Measurements from ENCODE around the gene MAGI2.

The MAGI2 gene

DNA sequence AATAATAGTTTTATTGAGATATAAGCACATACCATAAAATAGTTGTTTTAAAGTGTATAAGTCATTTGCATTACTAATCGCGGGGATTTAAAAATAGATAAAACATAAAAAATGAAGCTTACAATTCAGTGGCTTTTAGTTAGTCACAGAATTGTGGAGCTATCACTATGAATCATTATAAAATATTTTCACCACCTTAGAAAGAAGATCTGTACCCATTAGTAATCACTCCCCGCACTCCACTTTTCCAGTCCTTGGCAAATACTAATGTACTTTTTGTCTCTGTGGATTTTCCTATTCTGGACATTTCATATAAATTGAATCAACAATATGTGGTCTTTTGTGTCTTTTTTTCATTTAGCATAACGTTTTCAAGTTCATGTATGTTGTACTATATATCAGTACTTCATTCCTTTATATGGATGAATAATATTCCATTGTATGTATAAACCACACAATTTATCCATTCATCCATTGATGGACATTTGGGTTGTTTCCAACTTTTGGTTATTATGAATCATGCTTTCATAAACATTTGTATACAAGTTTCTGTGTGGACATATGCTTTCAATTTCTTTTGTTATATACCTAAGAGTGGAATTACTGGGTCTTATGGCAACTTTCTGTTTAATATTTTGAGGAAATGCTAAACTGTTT is 162.5 kb downstream of the MAGI2 start:
- Mint-ChIP-seq H3K4me3 (no peak overlapping the region), H3K36me3 (ENCODE audit: low read depth) (no peaks in the 10 kb centered on the region), H3K27ac (no peak overlapping the region), H3K9me3 (no peaks in the 10 kb centered on the region), H3K4me1 (no peaks in the 10 kb centered on the region), H3K27me3 (peaks cover under 1% of the 10 kb centered on the region)
- no peak for ATAC-seq
- DNase-seq = no peak

DNA sequence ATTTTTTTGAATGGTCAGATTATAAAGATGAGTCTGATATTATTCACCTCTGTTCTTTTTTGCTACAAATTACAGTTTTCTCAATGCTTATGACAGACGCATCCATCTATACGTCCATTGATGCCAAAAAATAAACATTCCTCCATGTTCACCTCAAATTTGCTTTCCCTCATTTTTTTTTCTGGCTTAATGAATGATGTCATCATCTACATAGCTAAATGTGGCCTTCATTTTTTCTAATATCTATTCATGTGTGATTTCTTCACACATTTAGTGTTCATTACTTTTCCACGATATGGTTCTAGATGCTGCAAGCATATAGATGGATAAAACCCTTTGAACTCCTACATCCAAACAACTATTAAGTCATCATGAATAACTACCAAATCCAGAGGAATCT is 163.1 kb downstream of the MAGI2 start:
- H3K27me3 Mint-ChIP-seq = peaks cover 3% of the 10 kb centered on the region
- H3K27ac Mint-ChIP-seq = no peak overlapping the region
- H3K9me3 Mint-ChIP-seq = no peaks in the 10 kb centered on the region
- no peaks in the 10 kb centered on the region for H3K4me1 Mint-ChIP-seq
- DNase-seq (no peak), ATAC-seq (no peak)
- no peaks in the 10 kb centered on the region for H3K36me3 Mint-ChIP-seq (ENCODE audit: low read depth)
- H3K4me3 Mint-ChIP-seq = no peak overlapping the region

DNA sequence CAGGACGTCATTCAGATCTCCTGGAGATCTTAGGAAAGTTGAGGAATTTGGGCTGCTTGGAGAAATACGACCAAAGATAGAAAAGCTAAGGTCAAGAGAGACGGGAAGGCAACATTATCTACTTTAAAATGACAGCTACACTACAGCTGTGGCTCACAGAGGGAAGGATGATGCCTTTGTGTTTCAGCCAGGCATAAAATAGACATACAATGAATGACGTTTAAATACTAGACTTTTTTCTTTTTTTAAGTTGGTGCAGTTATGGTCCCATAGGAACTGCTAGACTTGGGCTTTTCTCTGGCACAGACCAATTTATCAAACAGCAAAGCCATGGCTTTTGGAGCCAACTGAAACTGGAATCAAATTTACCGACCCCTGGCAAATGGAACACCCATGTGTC is 164.8 kb downstream of the MAGI2 start:
- no peaks in the 10 kb centered on the region for H3K9me3 Mint-ChIP-seq
- no peaks in the 10 kb centered on the region for H3K36me3 Mint-ChIP-seq (ENCODE audit: low read depth)
- DNase-seq = no peak
- peaks cover 3% of the 10 kb centered on the region for H3K27me3 Mint-ChIP-seq
- no peak overlapping the region for H3K4me3 Mint-ChIP-seq
- H3K27ac Mint-ChIP-seq = no peak overlapping the region
- H3K4me1 Mint-ChIP-seq = no peaks in the 10 kb centered on the region
- ATAC-seq = no peak

DNA sequence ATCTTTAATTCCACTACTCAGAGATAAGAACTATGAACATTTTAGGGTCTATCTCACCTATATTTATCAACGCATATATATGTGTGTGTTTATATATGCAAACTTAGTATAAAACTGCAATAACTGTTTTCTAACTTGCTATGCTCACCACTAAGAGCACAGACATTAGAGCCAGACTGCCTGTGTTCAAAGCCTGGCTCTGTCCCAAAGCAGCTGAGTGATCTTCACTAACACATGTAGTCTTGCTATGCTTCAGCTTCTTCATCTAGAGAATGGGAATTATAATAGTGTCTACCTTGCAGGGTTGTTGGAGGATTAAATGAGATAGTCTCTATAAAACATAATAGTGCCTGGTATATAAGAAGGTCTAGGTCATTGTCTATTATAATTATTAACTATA is 165.5 kb downstream of the MAGI2 start:
- ATAC-seq (no peak), DNase-seq (no peak)
- Mint-ChIP-seq H3K36me3 (ENCODE audit: low read depth) (no peaks in the 10 kb centered on the region), H3K9me3 (no peaks in the 10 kb centered on the region), H3K27ac (no peak overlapping the region), H3K27me3 (peaks cover 3% of the 10 kb centered on the region), H3K4me1 (no peaks in the 10 kb centered on the region), H3K4me3 (no peak overlapping the region)

DNA sequence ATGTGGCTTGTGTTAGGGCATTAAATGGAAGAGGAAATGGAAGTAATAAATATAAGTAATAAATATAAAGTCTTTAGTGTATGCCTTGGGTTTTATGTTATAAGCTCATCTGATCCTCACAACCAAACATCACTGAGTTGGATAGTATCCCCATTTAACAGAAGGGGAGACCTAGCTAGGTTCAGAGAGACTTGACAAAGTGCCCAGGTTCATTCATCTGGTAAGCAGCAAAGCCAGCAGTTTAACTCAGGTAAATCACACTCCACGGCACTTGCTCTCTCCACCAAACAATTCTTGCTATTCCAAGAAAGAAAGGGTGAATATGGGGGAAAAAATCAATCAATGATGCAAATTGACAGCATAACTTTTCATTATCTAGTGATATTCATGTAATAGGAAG is 167.3 kb downstream of the MAGI2 start:
- H3K36me3 Mint-ChIP-seq (ENCODE audit: low read depth) = no peaks in the 10 kb centered on the region
- H3K4me1 Mint-ChIP-seq = no peaks in the 10 kb centered on the region
- ATAC-seq (no peak), DNase-seq (no peak)
- no peaks in the 10 kb centered on the region for H3K9me3 Mint-ChIP-seq
- no peak overlapping the region for H3K27ac Mint-ChIP-seq
- H3K4me3 Mint-ChIP-seq = no peak overlapping the region
- peaks cover 3% of the 10 kb centered on the region for H3K27me3 Mint-ChIP-seq

DNA sequence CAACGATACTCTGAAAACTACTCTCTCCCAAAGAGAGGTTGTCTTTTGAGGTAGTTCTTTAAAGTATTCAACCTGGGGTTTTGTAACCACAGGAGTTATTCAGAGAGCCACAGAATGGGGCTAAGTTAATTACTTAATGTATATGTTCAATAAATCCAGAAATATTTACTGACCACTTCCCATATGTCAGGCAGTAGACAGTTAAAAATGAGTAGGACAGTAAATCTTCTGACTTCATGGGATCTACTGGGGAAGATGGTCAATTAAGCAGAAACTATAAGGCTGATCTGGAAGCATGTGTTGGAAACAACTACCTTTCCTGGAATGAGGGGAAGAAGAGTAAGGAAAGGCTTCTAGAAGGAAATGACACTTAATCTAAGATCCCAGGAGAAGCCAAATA is 167.7 kb downstream of the MAGI2 start:
- ATAC-seq (no peak), DNase-seq (no peak)
- no peaks in the 10 kb centered on the region for H3K9me3 Mint-ChIP-seq
- H3K27me3 Mint-ChIP-seq = peaks cover 5% of the 10 kb centered on the region
- H3K4me1 Mint-ChIP-seq = no peaks in the 10 kb centered on the region
- no peak overlapping the region for H3K27ac Mint-ChIP-seq
- no peaks in the 10 kb centered on the region for H3K36me3 Mint-ChIP-seq (ENCODE audit: low read depth)
- no peak overlapping the region for H3K4me3 Mint-ChIP-seq

DNA sequence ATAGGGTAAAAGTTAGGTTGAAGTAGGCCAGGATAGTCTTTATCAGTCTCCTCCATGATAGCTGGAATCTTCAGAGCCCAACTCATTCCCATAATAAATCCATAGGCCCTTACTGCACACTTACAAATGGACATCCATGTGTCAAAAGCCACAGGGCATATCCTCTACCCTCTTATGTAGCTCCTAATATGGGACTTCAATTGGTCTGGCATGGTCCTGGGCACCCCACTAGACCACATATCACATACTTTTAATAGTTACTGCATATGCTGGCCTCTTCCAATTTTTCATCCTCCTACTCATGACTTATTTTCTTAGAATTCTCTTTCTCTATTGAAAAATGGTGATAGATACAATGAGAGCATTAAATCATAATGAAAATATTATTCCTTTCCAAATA is 169.3 kb downstream of the MAGI2 start:
- no peak overlapping the region for H3K4me3 Mint-ChIP-seq
- no peak overlapping the region for H3K27ac Mint-ChIP-seq
- peaks cover 8% of the 10 kb centered on the region for H3K27me3 Mint-ChIP-seq
- no peaks in the 10 kb centered on the region for H3K36me3 Mint-ChIP-seq (ENCODE audit: low read depth)
- H3K9me3 Mint-ChIP-seq = no peaks in the 10 kb centered on the region
- H3K4me1 Mint-ChIP-seq = no peaks in the 10 kb centered on the region
- ATAC-seq = no peak
- DNase-seq = no peak

DNA sequence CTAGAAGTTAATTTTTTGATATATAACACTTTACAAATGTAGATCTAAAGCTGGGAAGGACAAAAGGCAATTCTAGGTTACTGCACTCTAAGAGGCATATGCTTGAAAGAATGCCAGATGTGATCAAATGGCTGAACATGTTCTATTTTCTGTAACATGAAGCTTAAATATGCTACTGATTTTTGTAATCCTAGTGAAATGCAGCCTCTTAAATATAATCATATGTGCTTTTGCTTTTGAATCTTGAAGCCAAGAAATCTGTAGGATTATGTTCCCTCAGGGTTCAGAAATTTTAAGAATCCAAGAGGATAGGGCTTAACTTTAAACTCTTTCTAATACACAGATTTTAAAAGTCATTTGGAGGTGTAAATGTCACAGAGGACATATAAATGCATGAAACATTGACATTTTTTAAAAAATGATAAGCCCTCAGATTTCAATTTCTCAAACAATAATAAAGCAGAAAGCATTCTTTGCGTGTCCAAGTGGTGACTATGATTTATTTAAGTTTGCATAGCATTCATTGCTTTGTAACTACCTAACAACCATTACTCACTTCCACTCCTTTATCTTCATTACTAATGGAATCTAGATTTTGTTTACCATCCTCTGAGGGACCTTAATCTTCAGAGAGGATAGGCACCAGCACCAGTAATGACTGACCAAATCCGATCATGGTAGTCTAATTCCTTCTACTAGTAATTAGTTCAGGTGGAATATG is 170.4 kb downstream of the MAGI2 start:
- Mint-ChIP-seq H3K27me3 (peaks cover 8% of the 10 kb centered on the region), H3K9me3 (no peaks in the 10 kb centered on the region), H3K4me3 (no peak overlapping the region), H3K36me3 (ENCODE audit: low read depth) (no peaks in the 10 kb centered on the region), H3K27ac (no peak overlapping the region), H3K4me1 (no peaks in the 10 kb centered on the region)
- DNase-seq = no peak
- no peak for ATAC-seq

DNA sequence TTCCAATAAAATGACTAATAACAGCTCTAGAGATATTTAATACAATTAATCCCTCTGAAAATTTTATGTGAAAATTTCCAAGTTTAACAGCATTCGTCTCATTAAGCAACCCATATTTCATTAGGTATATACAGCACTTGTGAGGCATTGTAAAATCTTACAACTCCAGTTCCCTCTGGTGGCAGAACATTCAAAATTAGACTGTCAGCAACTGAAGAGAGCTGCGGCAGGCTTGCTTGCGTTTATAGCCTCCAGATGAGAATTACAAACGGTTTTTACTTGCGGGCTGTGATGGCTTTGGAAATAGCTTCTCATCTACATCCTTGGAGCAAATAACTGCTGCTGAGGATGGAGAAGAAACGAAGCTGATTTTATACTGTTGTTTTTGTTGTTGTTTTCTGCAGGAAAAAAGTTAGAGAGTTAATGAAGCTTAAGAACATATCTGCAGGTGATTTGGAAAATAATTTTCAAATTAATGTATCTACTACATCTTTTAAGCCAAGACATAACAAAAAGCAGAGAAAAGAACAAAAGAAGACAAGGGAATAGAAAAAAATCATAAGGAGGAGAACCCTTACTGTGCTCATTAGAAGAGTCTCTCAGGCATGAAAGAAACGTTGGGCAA is 171.3 kb downstream of the MAGI2 start:
- DNase-seq (no peak), ATAC-seq (no peak)
- H3K27ac Mint-ChIP-seq = no peak overlapping the region
- H3K9me3 Mint-ChIP-seq = no peaks in the 10 kb centered on the region
- H3K4me1 Mint-ChIP-seq = no peaks in the 10 kb centered on the region
- H3K4me3 Mint-ChIP-seq = no peak overlapping the region
- peaks cover 8% of the 10 kb centered on the region for H3K27me3 Mint-ChIP-seq
- H3K36me3 Mint-ChIP-seq (ENCODE audit: low read depth) = no peaks in the 10 kb centered on the region

DNA sequence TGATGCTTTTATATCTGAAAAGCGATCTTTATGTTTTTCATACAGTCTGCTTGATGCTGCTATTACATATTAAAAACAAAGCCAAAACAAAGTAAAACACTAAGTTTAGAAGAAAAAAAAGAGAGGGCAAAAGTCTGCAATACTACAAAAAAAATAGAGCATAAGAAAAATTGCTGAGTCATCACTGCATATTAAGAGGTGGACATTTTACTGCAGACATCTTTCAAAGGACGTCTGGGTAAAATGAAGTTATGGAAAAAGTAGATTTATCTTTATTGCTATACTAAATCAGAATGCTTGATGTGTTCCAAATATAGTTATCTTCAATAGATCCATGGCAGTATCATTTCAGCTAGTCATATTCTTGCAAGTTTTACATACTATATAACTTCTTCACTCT is 172.0 kb downstream of the MAGI2 start:
- DNase-seq = no peak
- no peak overlapping the region for H3K4me3 Mint-ChIP-seq
- no peaks in the 10 kb centered on the region for H3K36me3 Mint-ChIP-seq (ENCODE audit: low read depth)
- peaks cover 8% of the 10 kb centered on the region for H3K27me3 Mint-ChIP-seq
- H3K27ac Mint-ChIP-seq = no peak overlapping the region
- no peaks in the 10 kb centered on the region for H3K4me1 Mint-ChIP-seq
- H3K9me3 Mint-ChIP-seq = no peaks in the 10 kb centered on the region
- no peak for ATAC-seq

DNA sequence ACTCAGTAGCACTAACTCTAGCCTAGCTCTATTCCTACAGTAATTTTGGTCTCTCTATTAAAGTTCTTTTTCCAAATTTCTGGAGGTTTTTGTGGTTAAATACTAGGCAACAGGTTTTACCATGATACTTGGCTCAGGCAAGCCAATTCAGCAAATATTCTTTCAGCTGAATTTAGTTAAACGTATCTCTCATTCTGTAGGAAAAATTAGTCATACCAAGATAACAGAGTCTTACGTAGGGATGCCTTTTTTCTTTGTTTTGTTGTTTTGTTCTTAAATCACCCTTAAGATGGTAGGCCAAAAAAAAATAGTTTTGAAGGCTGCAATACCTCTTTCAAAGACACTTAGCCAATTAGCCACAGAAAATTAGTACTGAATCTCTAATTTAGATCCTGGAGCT is 180.5 kb downstream of the MAGI2 start:
- DNase-seq (no peak), ATAC-seq (no peak)
- H3K4me1 Mint-ChIP-seq = no peaks in the 10 kb centered on the region
- no peaks in the 10 kb centered on the region for H3K36me3 Mint-ChIP-seq (ENCODE audit: low read depth)
- H3K27me3 Mint-ChIP-seq = no peaks in the 10 kb centered on the region
- no peak overlapping the region for H3K4me3 Mint-ChIP-seq
- H3K9me3 Mint-ChIP-seq = no peaks in the 10 kb centered on the region
- no peak overlapping the region for H3K27ac Mint-ChIP-seq

DNA sequence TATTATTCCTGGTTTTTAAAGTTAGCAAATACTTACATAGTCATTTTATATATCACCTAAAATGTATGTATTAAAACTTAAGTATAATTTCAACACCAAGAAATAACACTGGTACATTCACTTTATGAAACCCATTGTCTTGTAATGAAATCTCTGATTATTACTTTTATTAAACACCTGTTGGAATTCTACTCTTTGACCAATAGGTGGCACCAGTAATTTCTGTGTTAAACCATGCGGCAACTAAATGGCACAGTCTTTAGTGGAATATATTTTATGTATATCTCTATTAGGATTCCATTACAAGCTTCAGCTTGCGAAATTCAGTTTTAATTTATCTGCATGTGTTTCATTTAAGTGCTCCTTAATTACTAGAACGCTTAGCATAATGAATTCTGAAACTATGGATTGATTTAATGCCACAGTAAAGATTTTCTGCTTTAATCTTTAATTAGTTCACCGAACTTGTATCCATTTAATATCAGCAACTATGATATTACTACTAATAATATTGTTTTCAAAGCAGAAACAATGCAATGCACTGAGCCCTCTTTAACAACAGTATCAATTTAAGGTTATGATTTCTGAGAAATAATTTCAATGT is 181.3 kb downstream of the MAGI2 start:
- H3K27ac Mint-ChIP-seq = no peak overlapping the region
- no peak overlapping the region for H3K4me3 Mint-ChIP-seq
- no peaks in the 10 kb centered on the region for H3K36me3 Mint-ChIP-seq (ENCODE audit: low read depth)
- H3K27me3 Mint-ChIP-seq = no peaks in the 10 kb centered on the region
- DNase-seq (no peak), ATAC-seq (no peak)
- H3K9me3 Mint-ChIP-seq = no peaks in the 10 kb centered on the region
- no peaks in the 10 kb centered on the region for H3K4me1 Mint-ChIP-seq

DNA sequence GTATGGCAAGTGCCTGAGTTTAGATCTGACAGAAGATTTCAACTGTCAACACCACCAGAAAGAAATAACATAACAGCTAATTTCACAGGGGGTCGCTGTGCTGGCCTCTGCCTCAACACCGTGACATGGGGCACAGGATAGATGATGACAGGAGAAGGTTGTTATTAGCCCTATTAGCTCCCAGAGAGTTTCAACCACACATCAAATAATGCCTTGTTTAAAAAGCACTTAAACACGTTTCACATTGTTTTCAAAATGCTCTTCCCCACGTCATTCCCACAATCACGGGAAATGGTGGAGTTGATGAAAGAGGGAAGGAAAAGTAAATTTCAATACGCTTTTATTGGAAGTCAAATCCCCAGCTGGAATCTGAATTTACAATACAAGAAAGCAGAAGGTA is 184.7 kb downstream of the MAGI2 start:
- Mint-ChIP-seq H3K27me3 (no peaks in the 10 kb centered on the region), H3K4me1 (no peaks in the 10 kb centered on the region), H3K27ac (no peak overlapping the region), H3K36me3 (ENCODE audit: low read depth) (no peaks in the 10 kb centered on the region), H3K9me3 (no peaks in the 10 kb centered on the region), H3K4me3 (no peak overlapping the region)
- DNase-seq = no peak
- ATAC-seq = no peak

DNA sequence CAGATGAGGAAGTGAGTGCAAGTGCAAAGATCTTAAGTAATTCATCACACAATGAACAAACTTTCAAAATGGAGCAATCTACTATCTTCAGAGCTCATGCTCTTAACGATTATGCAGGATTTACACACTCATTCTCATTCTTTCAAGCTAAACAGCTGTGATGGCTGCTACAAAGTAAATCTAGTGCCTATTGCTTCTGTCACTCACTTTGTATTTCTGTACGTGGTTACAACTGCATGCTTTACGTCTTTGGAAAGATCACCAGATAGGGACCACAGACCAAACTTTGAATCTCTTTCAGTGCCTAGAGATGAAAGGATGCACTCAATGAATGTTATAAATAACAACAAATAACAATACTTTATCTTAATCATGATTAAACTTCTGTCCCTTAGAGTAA is 194.6 kb downstream of the MAGI2 start:
- H3K27me3 Mint-ChIP-seq = no peaks in the 10 kb centered on the region
- DNase-seq (no peak), ATAC-seq (no peak)
- H3K27ac Mint-ChIP-seq = no peak overlapping the region
- H3K9me3 Mint-ChIP-seq = no peaks in the 10 kb centered on the region
- H3K4me3 Mint-ChIP-seq = no peak overlapping the region
- no peaks in the 10 kb centered on the region for H3K4me1 Mint-ChIP-seq
- no peaks in the 10 kb centered on the region for H3K36me3 Mint-ChIP-seq (ENCODE audit: low read depth)

DNA sequence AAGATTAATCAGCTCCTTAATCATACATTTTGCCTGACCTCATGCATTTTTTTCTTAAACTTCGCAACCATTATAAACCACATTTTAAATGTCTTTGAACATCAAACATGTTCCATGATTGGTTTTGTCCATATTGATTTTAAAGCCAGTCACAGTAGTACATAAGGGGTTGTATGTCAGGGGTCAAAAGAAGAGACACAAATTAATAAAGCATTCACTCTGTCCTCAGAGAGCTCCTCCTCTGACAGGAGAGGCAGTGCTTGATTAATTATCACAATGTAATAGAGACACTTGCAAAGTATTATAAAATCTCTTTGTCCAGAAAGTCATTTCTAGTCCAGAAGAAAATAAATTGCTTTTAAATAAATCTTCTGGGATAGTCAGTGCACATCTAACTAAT is 195.5 kb downstream of the MAGI2 start:
- ATAC-seq = no peak
- Mint-ChIP-seq H3K27ac (no peak overlapping the region), H3K27me3 (no peaks in the 10 kb centered on the region), H3K4me3 (no peak overlapping the region), H3K4me1 (no peaks in the 10 kb centered on the region), H3K9me3 (no peaks in the 10 kb centered on the region), H3K36me3 (ENCODE audit: low read depth) (no peaks in the 10 kb centered on the region)
- no peak for DNase-seq

Measured in activated naive CD8-positive, alpha-beta T cell treated with anti-CD3 and anti-CD28 coated beads, Interleukin-2, amount 50 U/mL, for 24 hours (primary cell).